ENCODE measurements around the gene CALN1.
"Not testable (repeated sequence)": the region's sequence is repeated elsewhere in the genome, so short reads cannot be mapped to it uniquely, and the experiment has no call there.

Gene CALN1

DNA sequence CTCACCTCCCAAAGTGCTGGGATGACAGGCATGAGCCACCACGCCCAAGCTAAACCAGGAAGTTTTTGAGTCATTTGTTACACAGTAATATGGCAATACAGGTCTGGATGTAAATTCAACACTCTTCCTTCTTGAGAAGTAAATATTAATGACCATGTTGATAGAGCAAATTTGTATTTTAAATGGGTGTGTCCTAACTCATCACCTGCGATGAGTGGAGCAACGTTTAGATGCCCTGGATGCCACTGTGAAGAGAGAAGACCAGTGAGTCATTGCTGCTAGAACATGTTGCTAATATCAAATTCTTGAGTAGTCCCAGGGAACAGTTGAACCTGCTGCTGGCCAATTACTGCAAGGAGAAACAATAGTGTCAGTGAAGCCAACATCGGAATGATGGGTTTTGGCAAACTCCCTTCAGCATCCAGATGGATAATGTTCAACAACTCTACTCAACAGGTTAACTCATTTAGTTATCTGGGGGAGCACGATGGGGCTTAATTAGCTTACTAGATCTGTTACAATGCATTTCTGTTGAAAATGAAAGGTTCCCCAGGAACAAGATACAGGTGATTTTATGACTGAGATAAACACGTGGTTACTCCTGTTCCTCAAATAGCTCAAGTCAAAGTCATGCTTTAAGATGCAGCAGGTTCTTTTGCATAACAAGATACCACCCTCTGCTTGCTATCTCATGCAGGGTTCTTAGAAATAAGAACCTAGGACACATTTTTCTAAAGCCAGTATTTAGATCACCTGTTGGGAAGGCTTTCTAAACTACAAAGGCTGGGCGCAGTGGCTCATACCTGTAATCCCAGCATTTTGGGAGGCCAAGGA is 146.8 kb downstream of the CALN1 start:
- no peak for DNase-seq

DNA sequence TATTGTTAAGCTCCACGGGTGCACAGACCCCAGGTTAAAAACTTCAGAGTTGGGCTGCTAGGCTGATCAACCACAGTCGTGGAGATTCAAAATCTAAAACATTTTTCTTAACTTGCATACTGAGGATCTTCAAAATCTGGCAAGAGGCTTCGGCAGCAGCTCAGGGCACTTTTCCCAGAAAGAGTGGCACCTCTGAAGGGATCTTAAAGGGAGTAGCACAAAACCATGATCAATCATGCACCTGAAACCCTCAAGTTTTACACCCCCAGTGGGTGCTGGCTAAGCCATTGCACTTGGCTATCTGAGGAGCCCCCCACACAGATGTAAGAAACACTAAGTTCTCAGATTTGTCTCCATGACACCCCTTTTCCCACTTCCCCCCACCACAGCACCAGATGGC is 151.7 kb downstream of the CALN1 start:
- DNase-seq = no peak

DNA sequence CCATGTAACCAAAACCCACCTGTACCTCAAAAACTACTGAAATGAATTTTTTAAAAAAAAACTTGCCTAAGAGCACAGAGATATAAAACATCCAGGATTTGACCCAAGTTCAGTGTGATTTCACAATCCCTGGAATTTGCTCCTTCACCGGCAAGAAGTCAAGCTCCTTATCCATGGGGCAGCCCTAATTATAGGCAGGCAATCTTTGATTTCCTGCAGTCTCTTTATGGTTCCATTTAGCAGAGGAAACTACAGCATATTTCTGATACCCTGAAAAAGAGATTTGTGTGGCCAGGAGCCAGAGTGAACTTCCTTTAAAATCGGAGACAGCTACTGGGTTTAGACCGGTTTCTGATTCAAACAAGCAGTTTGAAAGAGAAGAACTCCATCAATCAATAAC is 154.1 kb downstream of the CALN1 start:
- DNase-seq = no peak

DNA sequence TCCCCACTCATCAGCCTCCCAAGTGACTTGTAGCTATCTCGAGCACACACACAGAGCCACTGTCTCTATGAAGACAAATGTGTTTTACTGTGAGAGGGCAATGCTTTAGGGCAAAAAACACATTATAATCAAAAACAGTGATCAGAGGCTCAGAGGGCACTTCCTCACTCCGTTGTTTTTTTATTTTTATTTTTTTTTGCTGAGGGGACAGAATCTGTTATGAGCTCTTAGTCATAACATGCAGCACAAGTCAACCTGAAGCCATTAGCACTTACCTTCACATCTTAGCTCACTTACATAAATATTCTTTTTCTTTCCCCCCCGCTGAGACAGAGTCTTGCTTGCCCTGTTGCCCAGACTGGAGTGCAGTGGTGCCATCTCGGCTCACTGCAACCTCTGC is 157.7 kb downstream of the CALN1 start:
- no peak for DNase-seq

DNA sequence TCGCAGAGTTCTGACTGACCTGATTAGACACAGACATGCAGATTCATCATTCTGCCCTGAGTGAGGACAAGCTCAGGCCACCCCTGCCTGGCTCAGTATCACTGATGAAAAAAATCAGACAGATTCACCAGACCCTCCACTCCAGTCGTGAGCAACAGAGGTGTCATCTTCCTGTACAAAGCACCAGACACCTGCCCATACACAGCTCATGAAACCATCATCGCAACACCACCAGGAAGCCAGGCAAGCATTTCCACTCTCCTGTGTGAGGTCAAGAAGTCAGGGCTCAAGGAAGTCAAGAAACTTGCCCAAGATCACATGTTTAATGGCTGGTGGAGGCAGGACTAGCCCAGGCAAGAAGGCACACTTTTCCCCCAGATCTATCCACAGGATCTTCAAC is 163.0 kb downstream of the CALN1 start:
- DNase-seq = no peak

DNA sequence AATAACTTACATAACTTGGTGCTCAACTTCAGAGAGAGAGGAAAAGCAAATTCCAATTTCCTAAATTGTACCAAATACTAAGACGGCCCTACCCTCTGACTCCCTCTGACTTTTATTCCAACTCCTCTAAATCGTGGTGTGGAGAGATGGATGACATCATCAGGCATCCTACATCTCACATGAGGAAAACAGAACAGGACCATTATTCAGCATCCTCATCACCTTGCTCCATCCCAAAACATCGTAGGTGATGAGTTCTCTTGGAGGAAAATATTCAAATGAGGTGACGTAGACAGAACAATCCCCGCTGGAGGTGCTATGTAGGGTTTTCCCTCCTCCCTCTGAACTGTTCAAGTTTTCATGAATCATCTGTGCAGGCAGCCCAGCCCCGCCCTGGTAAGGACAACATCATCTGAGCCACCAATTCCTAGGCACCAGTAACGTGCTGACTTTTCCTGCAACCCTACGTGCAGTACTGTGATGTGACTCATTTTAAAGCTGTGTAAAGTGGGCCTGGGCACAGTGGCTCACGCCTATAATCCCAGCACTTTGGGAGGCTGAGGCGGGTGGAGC is 167.2 kb downstream of the CALN1 start:
- no peak for DNase-seq

DNA sequence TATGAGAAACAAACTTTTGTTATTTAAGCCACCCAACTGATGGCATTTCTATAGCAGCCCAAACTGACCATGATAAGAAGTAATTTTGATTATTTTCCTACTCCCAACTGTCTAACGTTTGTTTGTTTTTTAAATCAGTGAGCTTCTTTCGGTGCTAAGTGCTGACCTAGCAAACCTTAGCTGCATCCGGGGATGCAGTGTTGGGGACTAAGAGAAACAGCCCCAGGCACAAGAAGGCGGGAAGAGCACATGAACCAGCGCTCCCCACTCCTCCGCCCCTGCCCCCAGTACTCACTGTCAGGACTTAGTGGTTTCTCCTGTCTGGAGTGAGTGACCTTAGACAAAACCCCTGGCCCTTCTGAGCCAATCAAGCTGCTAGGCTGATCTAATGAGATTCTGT is 168.8 kb downstream of the CALN1 start:
- DNase-seq = no peak

DNA sequence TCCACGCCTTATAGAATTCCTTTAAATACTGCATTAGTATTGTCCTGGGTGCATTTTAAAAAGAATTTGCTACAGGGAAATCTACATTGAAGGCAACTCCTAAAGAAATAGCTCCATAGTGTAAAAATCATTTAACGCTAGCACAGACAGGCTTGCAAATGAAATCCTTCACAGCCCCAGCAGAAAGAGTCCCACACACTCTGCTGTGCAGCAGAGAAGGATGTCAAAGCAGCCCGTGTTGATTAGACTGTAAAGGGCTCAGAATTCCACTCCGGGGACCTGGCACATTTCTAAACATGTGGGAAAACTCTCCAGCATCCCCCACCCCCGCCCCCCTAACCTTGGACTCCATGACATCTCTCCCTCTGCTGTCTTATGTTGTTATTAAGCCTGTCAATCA is 176.8 kb downstream of the CALN1 start:
- DNase-seq = no peak

DNA sequence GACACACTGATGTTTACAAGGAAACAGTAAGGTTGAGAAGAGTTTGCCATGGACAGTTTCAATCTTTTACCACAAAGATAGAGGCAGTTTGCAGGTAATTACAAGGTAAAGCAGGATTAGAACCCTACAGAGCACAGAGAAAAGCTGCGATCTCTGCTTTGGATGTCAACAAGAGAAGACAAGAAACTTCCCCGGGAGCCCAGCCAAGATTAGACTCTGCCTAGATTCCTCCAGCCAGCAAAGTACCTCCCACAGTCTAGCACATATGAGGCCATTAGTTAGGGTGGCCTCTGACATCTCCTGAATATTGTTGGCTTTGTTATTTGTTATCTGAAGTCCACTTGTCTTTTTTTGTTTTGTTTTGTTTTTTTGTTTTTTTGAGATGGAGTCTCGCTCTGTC is 178.1 kb downstream of the CALN1 start:
- DNase-seq = no peak

DNA sequence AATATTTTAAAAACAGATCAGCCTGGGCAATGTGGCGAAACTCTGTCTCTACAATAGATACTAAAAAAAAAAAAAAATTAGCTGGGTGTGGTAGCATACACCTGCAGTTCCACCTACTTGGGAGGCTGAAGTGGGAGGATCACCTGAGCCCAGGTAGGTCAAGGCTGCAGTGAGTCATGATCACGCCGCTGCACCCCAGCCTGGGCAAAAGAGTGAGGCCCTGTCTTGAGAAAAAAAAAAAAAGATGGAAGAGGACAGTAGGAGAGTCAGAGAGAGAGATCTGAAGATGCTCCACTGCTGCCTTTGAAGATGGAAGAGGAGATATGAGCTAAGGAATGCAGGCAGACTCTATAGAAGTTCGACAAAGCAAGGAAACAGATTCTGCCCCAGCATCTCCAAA is 181.9 kb downstream of the CALN1 start:
- DNase-seq = no peak

DNA sequence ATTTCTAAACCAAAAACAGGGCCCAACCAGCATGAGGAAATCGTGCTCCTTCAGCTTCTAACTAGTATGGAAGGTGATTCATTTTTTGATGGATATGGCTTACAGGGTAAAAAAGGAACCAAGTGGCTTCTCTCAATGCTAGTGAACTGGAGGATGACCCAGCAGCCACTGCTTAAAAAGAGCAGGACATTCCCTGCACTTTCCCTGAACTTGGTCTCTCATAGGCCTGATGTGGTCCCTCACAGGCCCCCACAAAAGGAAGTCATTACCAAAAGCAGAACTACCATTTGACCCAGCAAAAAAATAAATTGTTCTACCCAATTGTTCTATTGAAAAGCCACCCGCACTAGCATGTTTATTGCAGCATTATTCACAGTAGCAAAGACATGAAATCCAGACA is 188.8 kb downstream of the CALN1 start:
- no peak for DNase-seq

DNA sequence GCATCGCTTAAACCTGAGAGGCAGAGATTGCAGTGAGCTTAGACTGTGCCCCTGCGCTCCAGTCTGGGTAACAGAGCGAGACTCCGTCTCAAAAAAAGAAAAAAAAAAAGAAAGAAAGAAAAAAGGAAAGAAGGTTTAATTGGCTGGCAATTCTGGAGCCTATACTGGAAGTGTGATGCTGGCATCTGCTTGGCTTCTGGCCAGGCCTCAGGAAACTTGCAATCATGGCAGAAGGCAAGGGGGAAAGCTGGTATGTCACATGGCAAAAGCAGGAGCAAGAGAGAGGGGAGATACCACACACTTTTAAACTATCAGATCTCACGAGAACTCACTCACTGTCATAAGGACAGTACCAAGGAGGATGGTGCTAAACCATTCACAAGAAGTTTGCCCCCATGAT is 190.0 kb downstream of the CALN1 start:
- no peak for DNase-seq

DNA sequence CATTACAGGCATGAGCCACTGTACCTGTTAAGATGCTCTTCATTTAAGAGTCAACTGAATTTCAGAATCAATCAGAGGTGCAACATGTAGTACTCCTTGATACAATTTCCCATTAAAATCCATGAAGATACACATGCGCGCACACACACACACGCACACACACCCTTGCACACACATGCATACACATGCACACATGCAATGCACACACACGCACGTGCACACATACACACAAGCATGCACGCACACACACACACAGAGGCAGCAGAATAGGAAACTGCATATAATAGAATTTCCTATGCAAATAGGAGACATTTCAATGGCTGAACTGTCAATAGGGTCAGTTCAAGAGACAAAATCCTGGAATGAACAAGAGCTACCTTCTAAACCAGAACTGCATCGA is 192.6 kb downstream of the CALN1 start:
- DNase-seq = no peak

DNA sequence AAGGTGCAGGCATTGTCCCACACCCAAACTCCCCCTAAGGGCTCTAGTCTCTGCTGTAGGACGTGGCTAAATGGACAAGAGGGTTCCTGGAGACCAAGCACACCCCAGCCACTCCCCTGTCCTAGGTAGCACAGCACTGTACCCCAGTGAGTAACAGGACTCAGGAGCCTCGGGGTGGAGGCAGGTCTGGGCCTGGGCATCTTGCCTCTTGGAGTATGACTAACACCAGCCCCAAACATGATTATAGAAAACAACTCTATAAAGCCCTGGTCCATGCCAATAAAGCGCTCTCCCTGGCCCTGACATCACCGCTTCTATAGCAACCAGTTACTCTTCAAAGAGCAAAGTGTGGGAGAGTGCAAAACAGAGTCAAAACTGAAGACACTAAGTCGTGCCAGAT is 195.0 kb downstream of the CALN1 start:
- no peak for DNase-seq

DNA sequence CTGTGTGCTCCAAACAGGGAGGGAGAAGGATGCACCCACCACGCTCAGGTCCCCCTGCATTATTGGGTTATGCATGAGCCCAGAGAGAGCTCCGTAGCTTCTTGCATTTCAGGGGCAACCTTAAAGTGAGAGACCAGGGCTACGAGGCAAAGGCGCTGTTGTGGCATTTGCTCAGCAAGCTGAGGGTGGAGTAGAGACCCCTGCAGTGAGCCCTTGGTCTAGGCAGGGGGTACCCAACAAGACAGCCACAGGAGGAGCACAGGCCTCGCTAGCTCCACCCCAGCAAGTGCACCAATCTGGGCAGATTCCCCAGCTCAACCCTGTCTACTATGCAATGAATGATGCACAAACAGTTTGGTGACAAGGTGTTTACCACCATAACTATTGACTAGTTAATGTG is 198.4 kb downstream of the CALN1 start:
- no peak for DNase-seq

DNA sequence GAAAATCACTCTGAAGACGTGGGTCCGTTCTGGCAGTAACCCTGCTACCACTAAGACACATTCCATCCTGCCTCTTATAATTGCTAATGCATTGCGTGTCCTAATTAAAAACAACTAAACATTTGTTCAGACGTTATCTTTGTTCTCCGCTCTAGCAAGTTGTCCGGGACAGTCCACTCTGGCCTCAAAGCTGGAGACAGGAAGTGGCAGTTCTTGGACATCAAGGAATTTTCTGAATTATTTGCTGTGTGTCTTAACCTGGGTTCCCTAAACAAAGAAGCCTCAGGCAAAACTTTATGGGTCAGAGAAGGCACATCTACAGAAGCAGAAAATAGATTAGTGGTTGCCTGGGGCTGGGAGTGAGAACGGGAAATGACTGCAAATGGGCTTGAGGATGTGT is 199.1 kb downstream of the CALN1 start:
- no peak for DNase-seq

DNA sequence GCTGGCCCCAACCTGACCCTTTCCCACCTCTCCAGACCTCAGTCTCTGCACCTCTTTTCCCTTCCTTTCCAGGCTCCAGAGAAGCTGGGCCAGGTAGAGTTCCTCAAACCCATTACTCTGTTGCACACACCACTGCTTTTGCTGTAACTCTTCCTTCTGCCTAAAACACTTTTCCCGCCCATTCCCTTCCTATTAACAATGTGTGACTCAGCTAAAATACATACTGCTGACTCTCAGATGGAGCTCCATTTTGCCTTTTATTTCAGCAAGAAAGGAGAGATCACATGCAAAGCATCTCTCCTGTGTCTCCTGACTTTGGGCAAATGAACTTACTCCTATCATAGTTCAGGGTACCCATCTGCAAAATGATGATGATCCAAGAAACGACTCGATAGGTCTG is 201.0 kb downstream of the CALN1 start:
- DNase-seq = no peak

DNA sequence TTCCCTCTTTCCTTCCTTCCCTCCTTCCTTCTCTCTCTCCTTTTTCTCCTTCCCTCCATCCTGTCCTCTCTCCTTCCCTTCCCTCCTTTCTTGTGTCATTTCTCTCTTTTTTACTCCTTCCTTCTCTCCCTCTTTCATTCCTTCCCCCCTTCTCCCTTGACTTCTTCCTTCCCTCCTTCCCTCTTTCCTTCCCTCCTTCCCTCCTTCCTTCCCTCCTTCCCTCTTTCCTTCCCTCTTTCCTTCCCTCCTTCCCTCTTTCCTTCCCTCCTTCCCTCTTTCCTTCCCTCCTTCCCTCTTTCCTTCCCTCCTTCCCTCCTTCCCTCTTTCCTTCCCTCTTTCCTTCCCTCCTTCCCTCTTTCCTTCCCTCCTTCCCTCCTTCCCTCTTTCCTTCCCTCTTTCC is 203.1 kb downstream of the CALN1 start:
- DNase-seq = not testable (repeated sequence)

DNA sequence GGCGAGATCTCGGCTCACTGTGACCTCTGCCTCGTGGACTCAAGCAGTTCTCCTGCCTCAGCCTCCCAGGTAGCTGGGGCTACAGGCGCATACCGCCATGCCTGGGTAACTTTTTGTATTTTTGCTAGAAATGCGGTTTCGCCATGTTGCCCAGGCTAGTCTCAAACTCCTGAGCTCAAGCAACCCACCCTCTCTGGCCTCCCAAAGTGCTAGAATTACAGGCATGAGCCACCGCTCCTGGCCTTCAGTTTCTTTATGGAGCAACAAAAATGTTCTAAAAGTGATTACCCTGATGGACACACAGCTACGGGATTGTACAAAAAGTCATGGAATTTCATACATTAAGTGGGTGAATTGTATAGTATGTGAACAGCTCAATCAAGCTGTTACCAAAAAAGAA is 216.0 kb downstream of the CALN1 start:
- no peak for DNase-seq

DNA sequence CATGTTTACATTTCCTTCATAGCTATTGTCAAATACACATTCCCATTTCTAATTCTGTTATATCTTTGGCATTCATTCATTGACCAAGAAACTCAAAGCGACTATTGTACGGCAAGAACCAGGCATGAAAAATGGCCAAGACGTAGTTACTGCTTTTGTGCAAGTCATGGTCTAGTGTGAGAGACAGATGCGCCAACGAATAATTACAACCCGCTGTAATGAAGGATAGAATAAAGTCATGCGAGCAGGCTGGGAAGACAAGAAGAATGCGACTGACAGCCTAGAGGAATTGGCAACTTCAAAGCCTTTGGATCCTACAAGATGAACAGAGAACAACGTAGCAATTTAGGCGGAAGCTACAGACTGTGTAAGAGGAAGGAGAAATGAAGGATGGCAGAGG is 221.2 kb downstream of the CALN1 start:
- DNase-seq = no peak

DNA sequence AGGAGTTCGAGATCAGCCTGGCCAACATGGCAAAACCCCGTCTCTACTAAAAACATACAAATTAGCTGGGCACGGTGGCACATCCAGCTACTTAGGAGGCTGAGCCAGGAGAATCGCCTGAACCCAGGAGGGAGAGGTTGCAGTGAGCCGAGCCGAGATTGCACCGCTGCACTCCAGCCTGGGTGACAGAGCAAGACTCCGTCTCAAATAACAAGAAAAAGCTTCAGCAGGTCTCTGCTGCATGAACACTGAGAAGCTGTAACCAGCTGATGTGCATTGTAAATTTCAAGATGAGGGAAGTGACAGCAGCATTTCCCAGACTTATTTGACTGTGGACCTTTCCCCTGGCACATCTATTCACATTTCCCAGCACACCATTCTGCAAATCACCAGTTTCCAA is 222.0 kb downstream of the CALN1 start:
- DNase-seq = no peak

DNA sequence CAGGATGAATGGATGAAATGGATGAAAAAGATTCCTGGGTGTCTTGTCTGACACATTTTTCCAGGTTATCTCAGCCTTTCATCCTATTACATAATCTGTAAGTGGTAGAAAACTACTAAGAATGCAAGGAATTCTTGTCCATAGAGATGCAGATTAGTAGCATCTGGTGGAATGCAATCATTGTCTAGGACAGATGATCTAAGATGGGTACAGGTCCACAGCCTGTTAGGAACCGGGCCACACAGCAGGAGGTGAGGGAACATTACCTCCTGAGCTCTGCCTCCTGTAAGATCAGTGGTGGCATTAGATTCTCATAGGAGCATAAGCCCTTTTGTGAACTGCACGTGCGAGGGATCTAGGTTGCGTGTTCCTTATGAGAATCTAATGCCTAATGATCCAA is 225.0 kb downstream of the CALN1 start:
- DNase-seq = no peak

DNA sequence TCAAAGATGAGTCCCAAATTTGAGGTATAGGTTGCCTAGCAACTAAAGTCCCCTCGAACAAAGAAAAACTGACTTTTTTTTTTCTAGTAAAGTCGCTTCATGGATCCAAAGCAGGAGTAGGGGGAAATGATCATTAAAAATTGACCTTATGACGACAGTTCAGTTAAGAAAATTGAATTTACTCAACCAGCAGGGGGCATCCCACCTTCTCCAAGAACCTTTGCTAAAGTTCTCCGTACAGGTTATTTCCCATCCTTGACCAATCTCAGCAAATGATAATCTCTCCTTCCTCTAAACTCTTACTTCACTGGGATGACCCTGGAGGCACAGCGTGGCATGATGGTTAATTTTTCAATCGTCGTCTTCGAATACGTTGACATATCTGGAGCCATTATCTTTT is 228.3 kb downstream of the CALN1 start:
- DNase-seq = no peak

DNA sequence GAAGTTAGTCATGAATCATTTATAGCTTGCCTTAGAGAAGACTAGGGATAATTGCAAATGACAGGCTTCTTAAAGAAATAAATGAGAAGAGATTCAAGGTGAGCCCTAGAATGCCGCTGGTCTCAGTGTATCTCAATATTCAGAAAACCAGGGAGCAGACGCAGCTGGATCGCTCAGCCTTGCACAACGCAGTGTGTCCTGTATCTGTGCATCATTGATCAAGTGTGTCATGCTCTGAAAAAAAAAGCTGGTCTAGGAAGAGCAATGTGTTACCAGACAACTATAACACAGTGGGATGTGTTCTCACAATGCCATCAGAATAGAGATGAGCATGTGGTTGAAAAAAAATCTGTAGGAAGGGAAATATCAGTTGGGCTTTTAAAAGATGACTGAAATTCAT is 230.1 kb downstream of the CALN1 start:
- DNase-seq = no peak

DNA sequence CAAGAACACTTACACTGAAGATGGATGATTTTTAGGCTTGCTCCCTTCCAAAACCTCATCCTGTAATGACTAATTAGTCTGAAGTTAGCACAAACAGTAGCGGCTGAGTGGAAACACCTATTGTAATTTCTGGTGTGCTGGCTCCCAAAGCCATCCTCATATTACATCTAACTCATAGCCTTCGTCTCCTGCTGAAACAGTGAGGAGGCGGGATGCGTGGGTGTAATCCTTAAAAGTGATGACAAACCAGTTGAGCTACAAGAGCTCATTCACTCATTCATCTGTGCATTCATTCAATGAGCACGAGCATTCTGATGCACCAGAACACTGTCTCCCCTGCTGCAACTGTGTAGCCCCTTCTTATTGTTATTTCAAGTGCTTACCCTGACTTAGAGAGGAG is 235.3 kb downstream of the CALN1 start:
- no peak for DNase-seq

Measured in NK-92 treated with Interleukin-12 subunit alpha and Interleukin-12 subunit beta, amount 100 ng/mL, for 24 hours (cell line).